CD4-positive, alpha-beta T cell treated with Interleukin-21 for 1 hour (primary cell): ENCODE results near the gene DYRK3.
A peak's percentile ranks its signal among the peaks of the same experiment; 100 is the strongest.

Experiments used
- DNase-seq: peaks from one replicate; pipeline ENCODE4 v3.0.0-alpha.2; 2020

The DYRK3 gene

GRCh38 chr1:206684478-206685333, 49.4 kb downstream of the DYRK3 start, which contains the start of gene MAPKAPK2:
MAPKAPK2 (plus strand) TSS chr1:206684905; CDS start chr1:206685230, 325 bp downstream.
- DNase-seq: peak; percentile 79

GRCh38 chr1:206685334-206685768, 50.0 kb downstream of the DYRK3 start:
- peak; percentile 38 for DNase-seq

GRCh38 chr1:206685769-206686477, 50.6 kb downstream of the DYRK3 start:
- peak; percentile 70 for DNase-seq

- DNase-seq: peak; percentile 64
Observed at GRCh38 chr1:206686478-206687249, 51.3 kb downstream of the DYRK3 start.

GRCh38 chr1:206687251-206687914, 52.0 kb downstream of the DYRK3 start:
- DNase-seq: no peak

GRCh38 chr1:206687915-206688442, 52.6 kb downstream of the DYRK3 start:
- no peak for DNase-seq

GRCh38 chr1:206690516-206690915, 55.2 kb downstream of the DYRK3 start:
- no peak for DNase-seq

- DNase-seq: no peak
Observed at GRCh38 chr1:206691604-206692003, 56.3 kb downstream of the DYRK3 start.

- DNase-seq: no peak
Observed at GRCh38 chr1:206693029-206693428, 57.7 kb downstream of the DYRK3 start.

- DNase-seq: no peak
Observed at GRCh38 chr1:206693592-206693991, 58.3 kb downstream of the DYRK3 start.

GRCh38 chr1:206694171-206695124, 59.1 kb downstream of the DYRK3 start:
- no peak for DNase-seq

- no peak for DNase-seq
Observed at GRCh38 chr1:206695733-206696132, 60.4 kb downstream of the DYRK3 start.

GRCh38 chr1:206696812-206697585, 61.7 kb downstream of the DYRK3 start:
- no peak for DNase-seq

- no peak for DNase-seq
Observed at GRCh38 chr1:206698011-206698410, 62.7 kb downstream of the DYRK3 start.
